Upper lobe of left lung (tissue), 4 donors: ENCODE data around the gene CCDC112.

Experiments used
- POLR2A ChIP-seq, 4 donors: fragments of 450-650 bp; IDR thresholded peaks; one replicate each; pipeline ENCODE4 v1.5.1; 2016 to 2017; ENCODE audit warnings: antibody characterized with exemption in 4 of 4, mild to moderate bottlenecking in 2 of 4
- TF ChIP-seq, protein P1 (sequence below), 6 experiments: fragments of 450-650 bp in 4 of 6; fragments of 200-600 bp in 2 of 6; sonication (generic) in 2 of 6; IDR thresholded peaks; one replicate each; pipeline ENCODE4 v1.5.1; 2016 to 2019; ENCODE audit warnings: antibody characterized with exemption in 6 of 6

DNA sequence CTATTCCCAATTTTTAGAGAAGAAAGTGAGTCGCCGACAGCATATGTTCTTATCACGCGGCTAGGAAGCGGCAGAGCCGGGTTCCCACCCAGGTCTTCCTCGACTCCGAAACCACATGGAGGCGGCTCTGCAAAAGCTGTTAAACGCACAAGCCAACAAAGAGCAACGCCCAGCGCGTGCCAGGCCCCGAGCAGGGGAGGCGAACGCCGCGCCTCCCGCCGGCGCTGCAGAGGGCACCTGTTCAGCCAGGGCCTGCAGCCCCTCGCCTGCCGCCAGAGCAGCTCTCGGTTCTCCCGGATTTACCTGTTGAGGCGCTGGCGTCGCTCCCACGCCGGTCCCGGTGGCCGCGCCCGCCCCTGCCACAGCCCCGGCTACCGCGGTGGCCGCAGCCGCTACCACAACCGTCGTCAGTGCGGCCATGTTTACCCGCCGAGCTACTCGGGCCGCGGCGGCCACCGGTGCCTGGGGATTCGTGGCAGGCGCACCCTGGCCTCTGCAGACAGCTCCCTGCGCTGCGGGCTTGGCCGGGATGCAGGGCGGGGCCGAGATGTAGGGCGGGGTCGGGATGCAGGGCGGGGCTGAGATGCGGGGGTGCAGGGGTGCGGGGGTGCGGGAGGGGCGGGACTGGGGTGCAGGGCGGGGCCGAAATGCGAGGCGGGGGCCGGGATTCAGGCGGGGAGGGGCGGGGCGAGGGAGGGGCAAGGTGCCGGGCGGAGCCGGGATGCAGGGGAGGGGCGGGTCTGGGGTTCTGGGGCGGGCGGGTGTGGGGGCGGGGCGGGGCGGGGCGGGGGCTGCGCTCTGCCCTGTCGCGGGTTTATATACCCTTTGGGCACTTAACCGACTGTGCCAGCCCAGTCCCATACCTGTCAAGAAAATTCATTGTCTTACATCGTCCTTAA, at the start of gene CCDC112:
- TF ChIP-seq POLR2A (IDR thresholded peaks at IDR 0.05): peak in 2 of 4 donors; percentile 26 to 84
- TF ChIP-seq, protein P1, sequence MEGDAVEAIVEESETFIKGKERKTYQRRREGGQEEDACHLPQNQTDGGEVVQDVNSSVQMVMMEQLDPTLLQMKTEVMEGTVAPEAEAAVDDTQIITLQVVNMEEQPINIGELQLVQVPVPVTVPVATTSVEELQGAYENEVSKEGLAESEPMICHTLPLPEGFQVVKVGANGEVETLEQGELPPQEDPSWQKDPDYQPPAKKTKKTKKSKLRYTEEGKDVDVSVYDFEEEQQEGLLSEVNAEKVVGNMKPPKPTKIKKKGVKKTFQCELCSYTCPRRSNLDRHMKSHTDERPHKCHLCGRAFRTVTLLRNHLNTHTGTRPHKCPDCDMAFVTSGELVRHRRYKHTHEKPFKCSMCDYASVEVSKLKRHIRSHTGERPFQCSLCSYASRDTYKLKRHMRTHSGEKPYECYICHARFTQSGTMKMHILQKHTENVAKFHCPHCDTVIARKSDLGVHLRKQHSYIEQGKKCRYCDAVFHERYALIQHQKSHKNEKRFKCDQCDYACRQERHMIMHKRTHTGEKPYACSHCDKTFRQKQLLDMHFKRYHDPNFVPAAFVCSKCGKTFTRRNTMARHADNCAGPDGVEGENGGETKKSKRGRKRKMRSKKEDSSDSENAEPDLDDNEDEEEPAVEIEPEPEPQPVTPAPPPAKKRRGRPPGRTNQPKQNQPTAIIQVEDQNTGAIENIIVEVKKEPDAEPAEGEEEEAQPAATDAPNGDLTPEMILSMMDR (IDR thresholded peaks at IDR 0.05): peak in 1 of 6 experiments; percentile 36
